C4-2B (cell line): ENCODE data around the gene RCOR1.

ENCODE experiments used
- CTCF ChIP-seq: fragments of 450-650 bp; conservative IDR thresholded peaks from 2 replicates; pipeline ENCODE4 v1.5.1; 2017; ENCODE audit warnings: mild to moderate bottlenecking
- ZFX ChIP-seq: fragments of 450-650 bp; IDR thresholded peaks from 2 replicates; pipeline ENCODE4 v1.6.1; 2017

DNA sequence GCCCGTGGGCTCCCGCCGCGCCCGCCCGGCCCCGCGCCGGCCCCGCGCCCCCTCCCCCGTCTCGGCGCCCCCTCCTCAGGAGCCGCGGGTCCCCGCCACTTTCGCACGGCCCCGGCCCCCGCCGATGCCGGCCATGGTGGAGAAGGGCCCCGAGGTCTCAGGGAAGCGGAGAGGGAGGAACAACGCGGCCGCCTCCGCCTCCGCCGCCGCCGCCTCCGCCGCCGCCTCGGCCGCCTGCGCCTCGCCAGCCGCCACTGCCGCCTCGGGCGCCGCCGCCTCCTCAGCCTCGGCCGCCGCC is 263 bp downstream of the RCOR1 start:
- TF ChIP-seq CTCF (no peak), ZFX (no peak)
